Stomach (tissue), 4 donors: Measurements from ENCODE around the gene C20orf173.

ENCODE experiments used
- CTCF ChIP-seq, 7 experiments: fragments of 450-650 bp in 4 of 7; fragments of 200-600 bp in 3 of 7; sonication (generic) in 3 of 7; IDR thresholded peaks; one replicate each; pipeline ENCODE4 v1.5.1; 2016 to 2019; ENCODE audit warnings: antibody characterized with exemption in 7 of 7, control low read depth in 2 of 7, mild to moderate bottlenecking in 1 of 7
- EP300 ChIP-seq: sonication (generic); formaldehyde crosslinking; IDR thresholded peaks from one replicate; pipeline ENCODE4 v1.6.1; 2017; ENCODE audit warnings: antibody characterized with exemption
- POLR2A ChIP-seq, 4 donors: fragments of 450-650 bp; IDR thresholded peaks; one replicate each; pipeline ENCODE4 v1.6.1; 2016; ENCODE audit warnings: antibody characterized with exemption in 4 of 4, control low read depth in 2 of 4, mild to moderate bottlenecking in 1 of 4, moderate library complexity in 1 of 4
- POLR2AphosphoS5 ChIP-seq, 3 donors: sonication (generic); formaldehyde crosslinking; IDR thresholded peaks; one replicate each; pipeline ENCODE4 v1.6.1; 2016; ENCODE audit warnings: antibody characterized with exemption in 3 of 3

- TF ChIP-seq CTCF (IDR thresholded peaks at IDR 0.05): no peak
- no peak for TF ChIP-seq POLR2A (IDR thresholded peaks at IDR 0.05)
- TF ChIP-seq EP300: no peak
- TF ChIP-seq POLR2AphosphoS5 (IDR thresholded peaks at IDR 0.05): no peak
These were observed 16.7 kb upstream of the C20orf173 start for GRCh38 chr20:35546127-35546526.
